ENCODE measurements around the gene CDHR2. TPM values are rescaled to one million over a fixed set of nuclear protein-coding genes. Genes with fewer than 3 reads are reported as not detected.

The CDHR2 gene
- total and polyA plus RNA-seq, 5 donors from 2014 or later = 1.3 TPM; not detected in 4

DNA sequence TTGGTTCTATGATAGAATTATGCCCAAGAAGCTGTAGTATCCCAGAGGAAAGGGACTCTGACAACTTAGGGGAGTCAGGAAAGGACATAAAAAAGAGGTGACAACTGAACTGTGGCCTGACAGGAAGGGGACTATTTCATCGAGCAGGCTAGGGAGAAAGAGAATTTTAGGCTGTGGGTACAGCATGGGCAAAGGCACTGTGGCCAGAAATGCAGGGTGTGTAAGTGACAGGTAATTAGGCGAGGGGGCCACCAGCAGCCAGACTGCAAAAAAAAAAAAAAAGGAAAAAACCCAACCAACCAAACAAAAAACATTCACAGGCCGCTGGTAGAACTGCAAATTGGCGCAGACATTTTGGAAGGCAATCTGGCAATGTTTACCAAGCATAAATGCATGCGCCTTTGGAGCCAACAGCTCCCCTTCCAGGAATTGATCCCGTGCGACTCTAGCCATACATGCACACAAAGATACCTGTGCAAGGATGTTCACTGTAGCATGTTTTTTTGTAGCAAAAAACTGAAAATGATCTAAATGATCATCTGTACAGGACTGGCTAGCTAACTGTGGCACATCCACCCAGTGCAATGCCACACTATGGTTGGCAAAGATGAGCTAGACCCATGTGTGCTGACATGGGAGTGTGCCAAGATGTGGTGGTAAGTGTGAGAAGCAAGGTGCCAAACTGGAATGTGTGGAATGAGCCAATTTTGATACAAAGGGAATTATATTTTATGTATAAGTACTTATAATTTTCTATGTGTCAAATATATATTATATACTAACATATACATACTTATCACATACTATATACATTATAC lies 82.5 kb downstream of the CDHR2 start:
- peaks cover 0 to 18% (median 3%) of the 10 kb centered on the region in 4 donors for H3K4me1 Mint-ChIP-seq
- Histone ChIP-seq H3K36me3 (ENCODE audit: control insufficient read depth, insufficient read depth, low read length) (no peaks in the 10 kb centered on the region), H3K4me3 (ENCODE audit: low read depth, low read length) (no peak overlapping the region), H3K27ac (ENCODE audit: insufficient read depth, low read length, poor library complexity, severe bottlenecking) (no peak overlapping the region), H3K27me3 (ENCODE audit: control insufficient read depth, insufficient read depth, low read length) (peaks cover 40% of the 10 kb centered on the region), H3K4me1 (ENCODE audit: control insufficient read depth, insufficient read depth, low read length, poor library complexity, severe bottlenecking) (peaks cover 17% of the 10 kb centered on the region), H3K9me3 (ENCODE audit: control insufficient read depth in 2 of 2, low read length in 2 of 2) (peaks cover 0 to 1% of the 10 kb centered on the region in 2 experiments)
- H3K27me3 Mint-ChIP-seq = peaks cover 70% of the 10 kb centered on the region
- DNase-seq (no peak), ATAC-seq (ENCODE audit: low read depth in 2 of 2) (no peak)
- H3K36me3 Mint-ChIP-seq = no peaks in the 10 kb centered on the region
- peak overlapping the region in 1 of 3 donors; percentile 32 for H3K27ac Mint-ChIP-seq
- no peak overlapping the region for H3K4me3 Mint-ChIP-seq
- peaks cover 0 to 6% (median 0%) of the 10 kb centered on the region in 7 donors for H3K9me3 Mint-ChIP-seq

DNA sequence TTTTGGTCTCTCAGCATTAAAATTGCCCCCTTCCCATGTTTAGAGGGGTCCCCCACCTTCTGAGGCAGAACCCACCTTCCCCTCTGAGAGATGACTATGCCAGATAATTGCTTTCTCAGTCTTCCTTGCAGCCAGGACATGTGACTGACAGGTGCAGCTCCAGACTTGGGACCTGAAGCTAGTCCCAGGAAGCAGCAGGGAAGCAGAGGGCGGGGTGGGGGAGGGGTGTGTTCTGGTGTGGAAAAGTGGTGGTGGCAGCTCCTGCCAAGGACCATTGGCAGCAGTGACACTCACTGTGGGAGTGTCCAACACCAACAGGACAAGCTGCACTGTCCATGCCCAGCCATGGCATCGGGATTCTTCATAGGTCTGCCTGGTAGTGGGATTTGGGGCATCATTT lies 83.6 kb downstream of the CDHR2 start:
- H3K4me1 ChIP-seq (ENCODE audit: control insufficient read depth, insufficient read depth, low read length, poor library complexity, severe bottlenecking) = peaks cover 17% of the 10 kb centered on the region
- no peak for ATAC-seq (ENCODE audit: low read depth in 2 of 2)
- peaks cover 0 to 1% of the 10 kb centered on the region in 2 experiments for H3K9me3 ChIP-seq (ENCODE audit: control insufficient read depth in 2 of 2, low read length in 2 of 2)
- no peak overlapping the region for H3K4me3 ChIP-seq (ENCODE audit: low read depth, low read length)
- no peak overlapping the region for H3K27ac ChIP-seq (ENCODE audit: insufficient read depth, low read length, poor library complexity, severe bottlenecking)
- Mint-ChIP-seq H3K9me3 (peaks cover 0 to 6% (median 0%) of the 10 kb centered on the region in 7 donors), H3K4me1 (peaks cover 0 to 18% (median 3%) of the 10 kb centered on the region in 4 donors), H3K36me3 (no peaks in the 10 kb centered on the region), H3K4me3 (no peak overlapping the region), H3K27me3 (peaks cover 60% of the 10 kb centered on the region), H3K27ac (no peak overlapping the region)
- H3K27me3 ChIP-seq (ENCODE audit: control insufficient read depth, insufficient read depth, low read length) = peaks cover 39% of the 10 kb centered on the region
- DNase-seq = no peak
- H3K36me3 ChIP-seq (ENCODE audit: control insufficient read depth, insufficient read depth, low read length) = no peaks in the 10 kb centered on the region

DNA sequence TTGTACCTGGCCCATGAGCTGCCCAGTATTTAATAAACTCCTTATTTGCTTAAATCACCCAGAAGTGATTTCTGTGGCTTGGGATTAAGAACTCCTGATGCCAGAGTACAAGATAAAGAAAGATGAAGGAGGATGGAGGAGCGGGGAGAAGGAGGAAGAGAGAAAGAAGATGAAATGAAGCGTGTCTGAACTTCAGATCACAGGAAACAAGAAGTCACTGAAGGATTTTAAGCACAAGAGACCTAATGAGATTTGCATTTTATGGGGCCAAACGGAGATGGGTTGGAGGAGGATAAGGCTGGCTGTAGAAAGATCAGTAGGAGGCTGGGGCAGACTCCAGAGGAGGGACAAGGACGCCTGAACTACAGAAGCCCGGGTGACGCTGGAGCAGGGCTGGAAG lies 84.5 kb downstream of the CDHR2 start:
- Mint-ChIP-seq H3K9me3 (peaks cover 0 to 6% (median 0%) of the 10 kb centered on the region in 7 donors), H3K4me3 (no peak overlapping the region), H3K36me3 (no peaks in the 10 kb centered on the region), H3K27me3 (peaks cover 52% of the 10 kb centered on the region), H3K27ac (no peak overlapping the region), H3K4me1 (peaks cover 0 to 14% (median 3%) of the 10 kb centered on the region in 4 donors)
- no peak overlapping the region for H3K4me3 ChIP-seq (ENCODE audit: low read depth, low read length)
- H3K4me1 ChIP-seq (ENCODE audit: control insufficient read depth, insufficient read depth, low read length, poor library complexity, severe bottlenecking) = peaks cover 17% of the 10 kb centered on the region
- no peak for DNase-seq
- no peak for ATAC-seq (ENCODE audit: low read depth in 2 of 2)
- peaks cover 0 to 1% of the 10 kb centered on the region in 2 experiments for H3K9me3 ChIP-seq (ENCODE audit: control insufficient read depth in 2 of 2, low read length in 2 of 2)
- H3K27me3 ChIP-seq (ENCODE audit: control insufficient read depth, insufficient read depth, low read length) = peaks cover 36% of the 10 kb centered on the region
- H3K27ac ChIP-seq (ENCODE audit: insufficient read depth, low read length, poor library complexity, severe bottlenecking) = no peak overlapping the region
- no peaks in the 10 kb centered on the region for H3K36me3 ChIP-seq (ENCODE audit: control insufficient read depth, insufficient read depth, low read length)

- DNase-seq (no peak), ATAC-seq (ENCODE audit: low read depth in 2 of 2) (no peak)
- H3K9me3 ChIP-seq (ENCODE audit: control insufficient read depth in 2 of 2, low read length in 2 of 2) = peaks cover 0 to 1% of the 10 kb centered on the region in 2 experiments
- H3K27ac Mint-ChIP-seq = no peak overlapping the region
- H3K36me3 ChIP-seq (ENCODE audit: control insufficient read depth, insufficient read depth, low read length) = no peaks in the 10 kb centered on the region
- no peaks in the 10 kb centered on the region for H3K4me1 ChIP-seq (ENCODE audit: control insufficient read depth, insufficient read depth, low read length, poor library complexity, severe bottlenecking)
- peaks cover 0 to 6% (median 0%) of the 10 kb centered on the region in 7 donors for H3K9me3 Mint-ChIP-seq
- H3K27me3 Mint-ChIP-seq = peaks cover 35% of the 10 kb centered on the region
- no peak overlapping the region for H3K4me3 Mint-ChIP-seq
- no peak overlapping the region for H3K27ac ChIP-seq (ENCODE audit: insufficient read depth, low read length, poor library complexity, severe bottlenecking)
- peaks cover 0 to 3% (median 0%) of the 10 kb centered on the region in 4 donors for H3K4me1 Mint-ChIP-seq
- H3K27me3 ChIP-seq (ENCODE audit: control insufficient read depth, insufficient read depth, low read length) = peaks cover 23% of the 10 kb centered on the region
- no peaks in the 10 kb centered on the region for H3K36me3 Mint-ChIP-seq
- H3K4me3 ChIP-seq (ENCODE audit: low read depth, low read length) = no peak overlapping the region
Observed at GRCh38 chr5:176636426-176636825, 87.3 kb downstream of the CDHR2 start.

GRCh38 chr5:176637556-176637955 lies 88.4 kb downstream of the CDHR2 start:
- Mint-ChIP-seq H3K27me3 (peaks cover 24% of the 10 kb centered on the region), H3K4me3 (no peak overlapping the region), H3K36me3 (no peaks in the 10 kb centered on the region), H3K27ac (no peak overlapping the region), H3K4me1 (peaks cover 0 to 3% (median 0%) of the 10 kb centered on the region in 4 donors), H3K9me3 (peaks cover 0 to 6% (median 0%) of the 10 kb centered on the region in 7 donors)
- H3K4me1 ChIP-seq (ENCODE audit: control insufficient read depth, insufficient read depth, low read length, poor library complexity, severe bottlenecking) = no peaks in the 10 kb centered on the region
- ATAC-seq (ENCODE audit: low read depth in 2 of 2) (no peak), DNase-seq (no peak)
- H3K4me3 ChIP-seq (ENCODE audit: low read depth, low read length) = no peak overlapping the region
- no peaks in the 10 kb centered on the region for H3K36me3 ChIP-seq (ENCODE audit: control insufficient read depth, insufficient read depth, low read length)
- peaks cover 18% of the 10 kb centered on the region for H3K27me3 ChIP-seq (ENCODE audit: control insufficient read depth, insufficient read depth, low read length)
- H3K9me3 ChIP-seq (ENCODE audit: control insufficient read depth in 2 of 2, low read length in 2 of 2) = peaks cover 0 to 1% of the 10 kb centered on the region in 2 experiments
- H3K27ac ChIP-seq (ENCODE audit: insufficient read depth, low read length, poor library complexity, severe bottlenecking) = no peak overlapping the region

GRCh38 chr5:176638437-176638836 lies 89.3 kb downstream of the CDHR2 start:
- Histone ChIP-seq H3K9me3 (ENCODE audit: control insufficient read depth in 2 of 2, low read length in 2 of 2) (peaks cover 0 to 1% of the 10 kb centered on the region in 2 experiments), H3K4me3 (ENCODE audit: low read depth, low read length) (no peak overlapping the region), H3K4me1 (ENCODE audit: control insufficient read depth, insufficient read depth, low read length, poor library complexity, severe bottlenecking) (no peaks in the 10 kb centered on the region), H3K36me3 (ENCODE audit: control insufficient read depth, insufficient read depth, low read length) (no peaks in the 10 kb centered on the region), H3K27ac (ENCODE audit: insufficient read depth, low read length, poor library complexity, severe bottlenecking) (no peak overlapping the region), H3K27me3 (ENCODE audit: control insufficient read depth, insufficient read depth, low read length) (peaks cover 13% of the 10 kb centered on the region)
- no peak overlapping the region for H3K27ac Mint-ChIP-seq
- ATAC-seq (ENCODE audit: low read depth in 2 of 2) = no peak
- no peaks in the 10 kb centered on the region for H3K36me3 Mint-ChIP-seq
- DNase-seq = no peak
- H3K4me3 Mint-ChIP-seq = no peak overlapping the region
- H3K27me3 Mint-ChIP-seq = peaks cover 17% of the 10 kb centered on the region
- H3K4me1 Mint-ChIP-seq = peaks cover 0 to 3% (median 0%) of the 10 kb centered on the region in 4 donors
- peaks cover 0 to 6% (median 0%) of the 10 kb centered on the region in 7 donors for H3K9me3 Mint-ChIP-seq

- no peaks in the 10 kb centered on the region for H3K36me3 Mint-ChIP-seq
- H3K27ac ChIP-seq (ENCODE audit: insufficient read depth, low read length, poor library complexity, severe bottlenecking) = no peak overlapping the region
- ATAC-seq (ENCODE audit: low read depth in 2 of 2) (no peak), DNase-seq (no peak)
- no peaks in the 10 kb centered on the region for H3K36me3 ChIP-seq (ENCODE audit: control insufficient read depth, insufficient read depth, low read length)
- H3K9me3 Mint-ChIP-seq = peaks cover 0 to 3% (median 0%) of the 10 kb centered on the region in 7 donors
- peaks cover 9% of the 10 kb centered on the region for H3K27me3 Mint-ChIP-seq
- H3K4me3 ChIP-seq (ENCODE audit: low read depth, low read length) = no peak overlapping the region
- H3K27me3 ChIP-seq (ENCODE audit: control insufficient read depth, insufficient read depth, low read length) = peaks cover 6% of the 10 kb centered on the region
- H3K27ac Mint-ChIP-seq = no peak overlapping the region
- H3K4me1 ChIP-seq (ENCODE audit: control insufficient read depth, insufficient read depth, low read length, poor library complexity, severe bottlenecking) = no peaks in the 10 kb centered on the region
- H3K4me1 Mint-ChIP-seq = no peaks in the 10 kb centered on the region
- H3K4me3 Mint-ChIP-seq = peak overlapping the region in 1 of 4 donors; percentile 85
- peaks cover 0 to 1% of the 10 kb centered on the region in 2 experiments for H3K9me3 ChIP-seq (ENCODE audit: control insufficient read depth in 2 of 2, low read length in 2 of 2)
Observed at GRCh38 chr5:176639208-176639607, 90.1 kb downstream of the CDHR2 start.
